Left ventricle myocardium inferior (tissue), 1 donor: Measurements from ENCODE around the gene SMKR1. TPM values are rescaled to one million over a fixed set of nuclear protein-coding genes. Genes with fewer than 3 reads are reported as not detected.
"Not testable (repeated sequence)": the region's sequence is repeated elsewhere in the genome, so short reads cannot be mapped to it uniquely, and the experiment has no call there.

Source experiments
- DNase-seq: peaks from one replicate; pipeline ENCODE4 v3.0.0-alpha.2; 2020
- H3K27ac ChIP-seq: fragments of 200-600 bp; replicated peaks from 2 replicates; pipeline ENCODE4 v1.8.0; 2021
- H3K27me3 ChIP-seq: fragments of 200-600 bp; 2 replicates; pipeline ENCODE4 v1.8.0; 2021; ENCODE audit warnings: low read depth
- H3K36me3 ChIP-seq: fragments of 200-600 bp; 2 replicates; pipeline ENCODE4 v1.8.0; 2021
- H3K4me1 ChIP-seq: fragments of 200-600 bp; 2 replicates; pipeline ENCODE4 v1.8.0; 2021
- H3K4me3 ChIP-seq: fragments of 200-600 bp; 2 replicates; pipeline ENCODE4 v1.8.0; 2021; ENCODE audit warnings: mild to moderate bottlenecking, moderate library complexity
- H3K9me3 ChIP-seq: fragments of 200-600 bp; replicated peaks from 2 replicates; pipeline ENCODE4 v1.8.0; 2021
- CTCF ChIP-seq: fragments of 200-600 bp; IDR thresholded peaks from 2 replicates; pipeline ENCODE4 v1.8.0; 2021; ENCODE audit warnings: antibody characterized with exemption, mild to moderate bottlenecking, borderline replicate concordance
- intact Hi-C: fragments of 100-400 bp; cut with micrococcal nuclease; formaldehyde crosslinking; loops from one replicate; pipeline ENCODE4 v1.11.0; 2022
- total RNA-seq: library from RNA; stranded (reverse); fragmentation: NEBNext Ultra II Directional; extraction: Animal tissue kit (Norgen Biotek cat#: 25700); gene quantifications from one replicate; pipeline ENCODE4 v1.2.1, GENCODE V29; 2021
- donor health status: DM: no; HTN: yes; CAD: no; lungs with severe emphysema.

The SMKR1 gene
- total RNA-seq, 1 donor from 2014 or later: not detected

DNA sequence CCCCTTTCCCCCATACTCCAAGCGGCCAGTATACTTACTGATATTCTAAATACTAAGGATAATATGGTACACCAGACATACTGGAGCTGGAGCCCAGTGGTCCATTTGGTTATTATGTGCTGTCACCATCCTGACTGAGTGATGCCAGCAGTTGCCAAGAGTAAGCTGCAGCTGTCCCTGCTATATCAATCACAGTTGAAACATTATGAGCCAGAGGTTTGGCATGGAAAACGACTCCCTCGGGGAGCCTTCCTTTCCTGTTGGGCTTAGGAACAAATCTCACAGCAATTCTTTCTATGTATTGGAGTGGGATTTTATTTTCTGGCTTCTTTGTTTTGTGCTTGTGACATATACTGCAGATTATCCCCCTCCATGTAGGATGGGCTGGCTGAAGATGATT lies 35.5 kb upstream of the SMKR1 start:
- no peak overlapping the region for H3K27ac ChIP-seq
- no peak for DNase-seq
- no peaks in the 10 kb centered on the region for H3K27me3 ChIP-seq
- no peak for TF ChIP-seq CTCF
- H3K4me3 ChIP-seq: no peak overlapping the region
- no peaks in the 10 kb centered on the region for H3K9me3 ChIP-seq
- intact Hi-C loops: no loop called here
- peaks cover 21% of the 10 kb centered on the region for H3K4me1 ChIP-seq
- H3K36me3 ChIP-seq: peaks cover 3% of the 10 kb centered on the region

- DNase-seq: no peak
- H3K4me1 ChIP-seq: peaks cover 21% of the 10 kb centered on the region
- H3K4me3 ChIP-seq: no peak overlapping the region
- no peaks in the 10 kb centered on the region for H3K27me3 ChIP-seq
- H3K27ac ChIP-seq: no peak overlapping the region
- intact Hi-C loops: no loop called here
- peaks cover under 1% of the 10 kb centered on the region for H3K36me3 ChIP-seq
- H3K9me3 ChIP-seq: no peaks in the 10 kb centered on the region
- no peak for TF ChIP-seq CTCF
Observed at GRCh38 chr7:129468087-129468486, 34.2 kb upstream of the SMKR1 start.

GRCh38 chr7:129468547-129468946 lies 33.8 kb upstream of the SMKR1 start:
- Histone ChIP-seq H3K27me3 (no peaks in the 10 kb centered on the region), H3K27ac (no peak overlapping the region), H3K9me3 (no peaks in the 10 kb centered on the region), H3K36me3 (peaks cover 4% of the 10 kb centered on the region), H3K4me3 (no peak overlapping the region), H3K4me1 (peaks cover 21% of the 10 kb centered on the region)
- intact Hi-C loops: no loop called here
- DNase-seq: no peak
- TF ChIP-seq CTCF: no peak

- peaks cover 11% of the 10 kb centered on the region for H3K4me1 ChIP-seq
- no peak overlapping the region for H3K27ac ChIP-seq
- DNase-seq: no peak
- intact Hi-C loops: loop anchor here (5.0 to 10.0 kb wide), 2 partner anchors 103 to 255 kb away; no protein-coding TSS in a partner anchor
- no peaks in the 10 kb centered on the region for H3K9me3 ChIP-seq
- peaks cover 4% of the 10 kb centered on the region for H3K36me3 ChIP-seq
- no peak for TF ChIP-seq CTCF
- no peaks in the 10 kb centered on the region for H3K27me3 ChIP-seq
- no peak overlapping the region for H3K4me3 ChIP-seq
Observed at GRCh38 chr7:129469930-129470329, 32.4 kb upstream of the SMKR1 start.

DNA sequence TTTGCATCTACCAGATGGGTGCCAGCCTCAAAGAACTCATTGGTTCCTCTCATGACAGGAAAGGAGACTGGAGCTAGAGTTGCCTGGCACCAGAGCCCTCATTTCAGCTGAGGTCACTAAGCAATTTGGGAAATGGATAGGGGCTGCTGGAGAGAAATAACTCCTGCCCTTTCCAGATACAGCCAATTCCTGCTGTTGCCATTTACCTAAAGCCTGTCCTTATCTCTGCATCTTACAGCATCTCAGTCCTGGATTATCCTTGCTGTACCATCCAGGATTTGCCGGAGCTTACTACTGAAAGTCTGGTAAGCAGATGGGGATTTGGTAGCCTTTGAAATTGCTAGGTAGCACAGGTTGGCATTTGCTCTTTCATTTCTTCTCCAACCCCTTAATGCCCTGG lies 31.9 kb upstream of the SMKR1 start:
- no peak overlapping the region for H3K27ac ChIP-seq
- intact Hi-C loops: loop anchor here (5.0 to 10.0 kb wide), 2 partner anchors 103 to 256 kb away; no protein-coding TSS in a partner anchor
- no peak for TF ChIP-seq CTCF

DNA sequence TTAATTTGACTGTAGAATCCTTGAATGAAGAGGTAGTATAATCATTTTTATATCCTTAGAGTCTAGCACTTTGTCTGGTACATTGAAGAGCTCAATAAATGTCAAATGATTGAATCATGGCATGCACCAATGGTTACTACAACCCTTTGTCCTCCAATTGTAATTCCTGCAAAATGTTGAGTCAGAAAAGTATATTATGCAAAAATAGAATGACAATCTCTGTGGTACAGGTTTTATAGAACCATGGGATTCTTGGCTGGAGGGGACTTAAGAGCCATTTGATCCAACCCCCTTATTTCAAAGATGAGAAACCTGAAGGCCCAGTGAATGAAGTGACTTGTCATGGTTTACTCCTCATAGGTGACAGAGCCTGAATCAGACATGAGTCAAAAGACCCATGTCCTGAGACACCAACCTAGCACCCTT lies 30.9 kb upstream of the SMKR1 start:
- H3K27me3 ChIP-seq: no peaks in the 10 kb centered on the region
- peaks cover 10% of the 10 kb centered on the region for H3K4me1 ChIP-seq
- no peak overlapping the region for H3K4me3 ChIP-seq
- H3K36me3 ChIP-seq: peaks cover 4% of the 10 kb centered on the region
- H3K27ac ChIP-seq: no peak overlapping the region
- no peaks in the 10 kb centered on the region for H3K9me3 ChIP-seq
- no peak for TF ChIP-seq CTCF
- intact Hi-C loops: loop anchor here (5.0 to 10.0 kb wide), 2 partner anchors 104 to 257 kb away; no protein-coding TSS in a partner anchor
- no peak for DNase-seq

More for the DNA sequence above, 31.9 kb upstream of the SMKR1 start:
- Histone ChIP-seq H3K36me3 (peaks cover 4% of the 10 kb centered on the region), H3K4me3 (no peak overlapping the region), H3K27me3 (no peaks in the 10 kb centered on the region), H3K9me3 (no peaks in the 10 kb centered on the region), H3K4me1 (peaks cover 11% of the 10 kb centered on the region)
- no peak for DNase-seq

DNA sequence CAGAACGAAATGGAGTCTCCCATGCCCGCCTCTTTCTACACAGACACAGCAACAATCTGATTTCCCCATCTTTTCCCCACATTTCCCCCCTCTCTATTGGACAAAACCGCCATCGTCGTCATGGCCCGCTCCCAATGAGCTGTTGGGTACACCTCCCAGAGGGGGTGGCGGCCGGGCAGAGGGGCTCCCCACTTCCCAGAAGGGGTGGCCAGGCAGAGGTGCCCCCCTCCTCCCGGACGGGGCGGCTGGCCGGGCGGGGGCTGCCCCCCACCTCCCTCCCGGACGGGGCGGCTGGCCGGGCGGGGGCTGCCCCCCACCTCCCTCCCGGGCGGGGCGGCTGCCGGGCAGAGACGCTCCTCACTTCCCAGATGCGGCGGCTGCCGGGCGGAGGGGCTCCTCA lies 26.4 kb upstream of the SMKR1 start:
- intact Hi-C loops: loop anchor here (10.0 kb wide), 1 partner anchor 261 kb away; no protein-coding TSS in a partner anchor
- not testable (repeated sequence) for H3K27me3 ChIP-seq, DNase-seq, H3K9me3 ChIP-seq, H3K4me3 ChIP-seq, H3K4me1 ChIP-seq, H3K36me3 ChIP-seq, H3K27ac ChIP-seq

GRCh38 chr7:129476398-129476797 lies 25.9 kb upstream of the SMKR1 start:
- H3K9me3 ChIP-seq, DNase-seq, H3K27ac ChIP-seq, H3K27me3 ChIP-seq, H3K4me1 ChIP-seq, H3K4me3 ChIP-seq: not testable (repeated sequence)
- intact Hi-C loops: loop anchor here (10.0 kb wide), 1 partner anchor 262 kb away; no protein-coding TSS in a partner anchor
- peaks cover 15% of the 10 kb centered on the region for H3K36me3 ChIP-seq
